ENCODE results near the gene ARMC5.
"Not testable (repeated sequence)": the region's sequence is repeated elsewhere in the genome, so short reads cannot be mapped to it uniquely, and the experiment has no call there.

Gene ARMC5

DNA sequence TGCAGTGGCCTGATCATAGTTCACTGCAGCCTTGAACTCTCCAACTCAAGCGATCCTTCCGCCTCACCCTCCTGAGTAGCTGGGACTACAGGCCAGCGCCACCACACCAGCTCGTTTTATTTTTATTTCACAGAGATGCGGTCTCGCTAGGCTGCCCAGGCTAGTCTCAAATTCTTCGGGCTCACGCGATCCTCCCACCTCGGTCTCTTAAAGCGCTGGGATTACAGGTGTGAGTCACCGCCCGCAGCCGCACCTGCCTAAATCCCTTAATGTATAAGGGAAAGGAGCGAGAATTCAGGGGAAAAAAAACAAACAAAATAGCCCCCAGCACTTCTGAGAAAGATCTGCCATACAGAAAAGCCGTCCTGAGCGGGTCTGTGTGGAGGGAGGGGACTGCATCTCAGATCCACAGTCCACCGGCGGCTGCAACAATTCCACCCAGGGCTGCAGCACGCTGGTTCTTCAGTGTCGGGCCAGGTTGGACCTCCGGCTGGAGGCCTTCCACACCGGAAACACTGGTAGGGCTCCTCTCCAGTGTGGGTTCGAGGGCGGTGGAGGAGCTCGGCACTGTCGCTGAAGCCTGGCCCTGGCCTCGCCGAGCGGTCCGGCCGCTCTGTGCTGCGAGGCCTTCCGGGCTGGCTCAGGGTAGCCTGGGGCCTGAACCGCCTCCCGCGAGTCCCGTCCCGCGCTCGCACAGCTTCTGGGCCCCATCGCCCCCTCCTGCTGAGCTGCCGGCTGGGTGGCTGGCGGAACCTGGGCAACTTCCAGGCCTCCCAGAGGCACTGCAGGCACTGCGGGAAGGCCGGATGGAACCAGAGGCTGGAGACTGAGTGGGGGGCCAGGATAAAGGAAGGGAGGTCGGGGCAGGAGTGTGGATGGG, 23.7 kb upstream of the ARMC5 start:
- no peak for DNase-seq

DNA sequence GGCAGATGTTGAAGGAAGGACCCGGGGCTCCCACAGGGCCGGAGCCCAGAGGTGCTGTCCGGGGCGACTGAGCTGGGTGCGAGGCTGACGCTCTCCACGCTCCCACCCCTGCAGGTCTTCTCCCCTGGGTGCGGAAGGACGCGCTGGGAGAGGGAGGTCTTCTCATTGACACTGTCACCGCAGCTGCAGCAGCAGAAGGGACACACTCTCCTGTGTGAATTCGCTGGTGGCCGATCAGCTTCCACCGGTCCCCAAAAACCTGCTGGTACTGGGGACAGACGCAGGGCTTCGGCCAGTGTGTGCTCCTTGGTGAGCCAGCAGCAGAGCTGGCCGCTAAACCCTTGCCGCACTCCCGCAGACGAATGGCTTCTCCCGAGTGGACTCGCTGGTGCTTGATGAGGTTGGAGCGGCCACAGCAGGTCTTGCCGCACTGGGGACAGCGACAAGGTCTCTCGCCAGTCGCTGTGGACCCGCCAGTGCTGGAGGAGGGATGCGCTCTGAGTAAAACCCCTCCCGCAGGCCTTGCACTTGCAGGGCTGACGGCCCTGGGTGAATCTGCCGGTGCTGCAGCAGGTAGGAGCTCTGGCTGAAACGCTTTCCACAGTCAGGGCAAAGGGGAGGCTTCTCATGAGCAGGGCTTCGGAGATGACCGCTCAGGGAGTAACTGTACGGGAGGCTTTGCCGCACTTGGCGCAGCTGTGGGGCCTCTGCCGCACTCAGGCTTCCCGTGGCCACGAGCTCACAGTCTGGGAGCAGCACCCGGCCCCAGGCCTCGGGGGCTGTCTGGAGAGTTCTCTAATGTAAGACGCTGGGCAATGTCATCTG, 22.9 kb upstream of the ARMC5 start:
- DNase-seq, result no peak

DNA sequence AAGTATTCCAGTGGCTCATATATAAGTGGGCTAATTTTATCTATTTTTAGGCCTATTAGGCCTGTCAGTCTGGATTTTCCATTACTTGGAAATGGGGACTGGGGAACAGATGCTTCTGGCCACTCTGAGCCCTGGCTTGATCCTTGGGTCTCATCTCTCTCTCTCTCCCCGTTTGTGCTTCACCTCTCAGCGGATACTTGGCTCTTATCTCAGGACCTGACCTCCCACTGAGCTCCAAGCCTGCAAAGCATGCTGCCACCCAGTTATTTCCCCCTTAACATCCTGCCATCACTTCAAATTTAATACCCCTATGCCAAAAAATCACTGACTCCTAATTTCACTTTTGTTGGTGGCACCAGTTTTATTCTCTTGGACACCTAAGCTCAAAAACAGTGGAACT, 20.9 kb upstream of the ARMC5 start:
- no peak for DNase-seq

DNA sequence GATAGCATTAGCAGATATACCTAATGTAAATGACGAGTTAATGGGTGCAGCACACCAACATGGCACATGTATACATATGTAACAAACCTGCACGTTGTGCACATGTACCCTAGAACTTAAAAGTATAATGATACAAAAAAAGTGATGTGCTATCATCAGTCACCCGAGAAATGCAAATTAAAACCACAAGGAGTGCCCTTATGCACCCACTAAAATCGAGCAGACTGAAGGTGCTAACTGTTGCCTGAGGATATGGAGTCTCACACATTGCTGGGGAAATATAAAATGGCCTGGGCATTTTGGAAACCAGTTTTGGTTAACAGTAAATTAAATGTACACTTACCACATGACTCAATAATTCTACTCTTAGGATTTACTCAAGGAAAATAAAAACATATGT, 20.3 kb upstream of the ARMC5 start:
- not testable (repeated sequence) for DNase-seq

DNA sequence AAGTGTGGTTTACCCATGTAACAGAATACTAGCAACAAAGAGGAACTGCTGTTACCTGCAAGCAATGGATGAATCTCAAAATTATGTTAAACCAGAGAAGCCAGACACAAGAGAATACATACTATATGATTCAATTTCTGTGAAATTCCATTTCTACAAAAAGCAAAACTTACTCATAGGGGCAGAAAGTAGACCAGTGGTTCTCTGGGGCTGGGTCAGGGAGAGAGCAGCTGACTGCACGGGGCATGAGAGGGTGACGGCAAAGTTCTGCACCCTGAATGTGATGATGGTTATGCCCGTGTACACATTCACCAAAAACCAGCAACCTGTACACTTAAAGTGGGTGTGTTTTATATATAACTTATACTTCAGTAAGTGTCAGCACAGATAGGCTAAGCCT, 19.8 kb upstream of the ARMC5 start:
- DNase-seq, result no peak

DNA sequence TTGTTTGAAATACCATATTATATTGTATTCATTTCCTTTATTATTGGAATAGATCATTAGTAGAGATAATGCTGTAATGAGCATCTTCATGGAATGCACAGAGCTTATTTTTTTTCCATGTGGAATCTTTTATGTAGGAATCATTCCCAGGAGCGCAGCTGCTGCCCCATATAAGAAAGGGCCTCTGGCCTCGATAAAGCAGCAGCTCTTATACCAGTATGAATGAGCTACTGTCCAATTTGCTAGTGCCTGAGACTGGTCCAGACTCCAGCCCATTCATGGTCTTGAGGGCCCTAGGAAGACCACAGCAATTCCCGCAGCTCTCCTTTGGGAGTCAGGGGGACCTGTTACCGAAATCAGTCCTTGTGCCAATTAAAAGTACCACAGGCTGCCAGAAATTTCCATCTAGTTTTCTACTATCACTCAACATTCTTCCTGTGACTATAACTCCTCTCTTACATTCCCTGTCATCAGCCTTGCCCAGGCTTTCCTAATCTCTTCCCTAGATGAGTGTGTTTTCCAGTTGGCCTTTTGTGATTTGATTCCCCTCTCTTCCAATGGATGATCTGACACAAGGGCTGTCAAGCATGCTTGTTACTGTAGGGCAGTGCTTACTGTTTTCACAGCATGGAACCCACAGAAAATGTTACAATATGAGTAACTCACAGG, 18.7 kb upstream of the ARMC5 start:
- no peak for DNase-seq

DNA sequence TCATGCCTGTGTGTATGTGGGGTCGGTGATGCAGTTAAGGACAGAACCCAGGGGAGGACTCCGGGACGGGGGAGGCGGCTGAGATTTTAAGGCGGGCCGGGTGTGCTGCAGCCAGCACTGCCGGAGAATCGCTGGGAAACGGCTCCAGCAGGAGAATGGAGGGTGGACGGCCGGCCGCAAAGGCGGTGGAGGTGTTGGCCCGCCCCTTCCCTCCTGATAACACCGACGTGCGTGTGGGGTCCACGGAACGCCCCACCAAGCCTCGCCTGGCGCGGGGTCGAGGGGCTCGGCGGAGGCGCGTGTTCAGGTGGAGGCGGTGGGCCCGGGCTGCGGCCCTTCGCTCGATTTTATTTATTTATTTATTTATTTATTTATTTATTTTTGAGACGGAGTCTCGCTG, 17.3 kb upstream of the ARMC5 start:
- DNase-seq, result no peak

DNA sequence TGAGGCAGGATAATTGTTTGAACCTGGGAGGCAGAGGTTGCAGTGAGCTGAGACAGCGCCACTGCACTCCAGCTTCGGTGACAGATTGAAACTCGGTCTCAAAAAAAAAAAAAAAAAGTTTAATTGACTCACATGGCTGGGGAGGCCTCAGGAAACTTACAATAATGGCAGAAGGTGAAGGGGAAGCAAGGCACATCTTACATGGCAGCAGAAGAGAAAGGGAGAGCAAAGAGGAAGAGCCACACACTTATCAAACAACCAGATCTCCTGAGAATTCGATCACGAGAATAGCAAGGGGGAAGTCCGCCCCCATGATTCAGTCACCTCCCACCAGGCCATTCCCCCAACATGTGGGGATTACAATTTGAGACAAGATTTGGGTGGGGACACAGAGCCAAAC, 13.4 kb upstream of the ARMC5 start:
- DNase-seq, result not testable (repeated sequence)

DNA sequence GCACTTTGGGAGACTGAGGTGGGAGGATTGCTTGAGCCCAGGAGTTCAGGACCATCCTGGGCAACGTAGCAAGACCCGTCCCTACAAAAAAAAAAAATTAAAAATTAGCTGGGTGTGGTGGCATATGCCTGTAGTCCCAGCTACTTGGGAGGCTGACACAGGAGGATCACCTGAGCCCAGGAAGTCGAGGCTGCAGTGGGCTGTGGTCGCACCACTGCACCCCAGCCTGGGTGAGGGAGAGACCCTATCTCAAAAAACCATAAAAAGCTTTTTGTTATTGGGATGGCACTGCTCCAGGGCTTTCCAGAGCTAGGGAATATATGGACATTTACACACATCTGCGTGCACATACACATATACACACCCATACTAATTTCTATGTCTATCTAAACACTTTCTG, 8.1 kb upstream of the ARMC5 start:
- no peak for DNase-seq

DNA sequence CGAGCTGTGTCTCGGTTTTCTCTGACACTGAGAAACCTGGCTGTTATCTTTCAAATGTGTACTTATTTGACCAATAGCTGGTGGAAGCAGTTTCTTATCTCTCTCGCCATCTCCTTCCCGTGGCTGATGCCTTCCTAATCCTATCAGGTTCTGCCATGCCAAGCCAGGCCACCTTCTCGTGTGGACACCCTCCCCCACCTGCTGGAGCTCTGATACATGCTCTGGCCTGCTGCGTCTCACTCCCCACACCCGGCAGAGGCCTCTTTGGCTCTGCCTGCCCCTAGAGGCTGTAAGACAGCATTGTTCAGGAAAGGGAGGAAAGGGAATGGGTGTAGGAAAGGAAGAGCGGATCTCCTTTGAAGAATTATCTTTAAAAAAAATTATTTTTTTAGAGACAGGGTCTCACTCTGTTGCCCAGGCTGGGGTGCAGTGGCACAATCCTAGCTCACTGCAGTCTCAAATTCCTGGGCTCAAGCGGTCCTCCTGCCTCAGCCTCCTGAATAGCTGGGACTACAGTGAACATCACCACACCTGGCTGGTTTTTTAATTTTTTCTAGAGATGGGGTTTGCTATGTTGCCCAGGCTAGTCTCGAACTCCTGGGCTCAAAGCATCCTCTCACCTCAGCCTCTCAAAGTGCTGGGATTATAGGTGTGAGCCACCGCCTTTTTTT, 7.5 kb upstream of the ARMC5 start:
- DNase-seq, result no peak

DNA sequence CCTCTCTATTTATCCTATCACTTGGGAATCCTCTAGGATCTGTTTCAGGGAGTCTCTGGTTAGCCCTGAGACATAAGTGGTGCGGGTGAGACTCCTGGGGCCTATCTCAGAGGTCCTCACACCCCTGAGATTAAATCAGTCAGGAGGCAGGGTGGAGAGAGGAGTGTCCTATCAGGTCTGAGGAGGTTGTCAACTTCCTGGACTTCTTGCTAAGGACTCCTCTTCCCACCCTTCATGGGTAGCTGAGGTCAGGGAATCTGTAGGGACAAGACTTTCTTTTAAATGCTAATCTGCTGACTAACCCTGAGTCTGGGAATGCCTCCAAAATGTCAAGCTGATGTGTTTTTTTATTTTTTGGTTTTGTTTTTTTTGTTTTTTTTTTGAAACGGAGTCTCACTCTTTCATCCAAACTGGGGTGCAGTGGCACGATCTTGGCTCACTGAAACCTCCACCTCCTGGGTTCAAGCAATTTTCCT, 6.6 kb upstream of the ARMC5 start:
- no peak for DNase-seq

DNA sequence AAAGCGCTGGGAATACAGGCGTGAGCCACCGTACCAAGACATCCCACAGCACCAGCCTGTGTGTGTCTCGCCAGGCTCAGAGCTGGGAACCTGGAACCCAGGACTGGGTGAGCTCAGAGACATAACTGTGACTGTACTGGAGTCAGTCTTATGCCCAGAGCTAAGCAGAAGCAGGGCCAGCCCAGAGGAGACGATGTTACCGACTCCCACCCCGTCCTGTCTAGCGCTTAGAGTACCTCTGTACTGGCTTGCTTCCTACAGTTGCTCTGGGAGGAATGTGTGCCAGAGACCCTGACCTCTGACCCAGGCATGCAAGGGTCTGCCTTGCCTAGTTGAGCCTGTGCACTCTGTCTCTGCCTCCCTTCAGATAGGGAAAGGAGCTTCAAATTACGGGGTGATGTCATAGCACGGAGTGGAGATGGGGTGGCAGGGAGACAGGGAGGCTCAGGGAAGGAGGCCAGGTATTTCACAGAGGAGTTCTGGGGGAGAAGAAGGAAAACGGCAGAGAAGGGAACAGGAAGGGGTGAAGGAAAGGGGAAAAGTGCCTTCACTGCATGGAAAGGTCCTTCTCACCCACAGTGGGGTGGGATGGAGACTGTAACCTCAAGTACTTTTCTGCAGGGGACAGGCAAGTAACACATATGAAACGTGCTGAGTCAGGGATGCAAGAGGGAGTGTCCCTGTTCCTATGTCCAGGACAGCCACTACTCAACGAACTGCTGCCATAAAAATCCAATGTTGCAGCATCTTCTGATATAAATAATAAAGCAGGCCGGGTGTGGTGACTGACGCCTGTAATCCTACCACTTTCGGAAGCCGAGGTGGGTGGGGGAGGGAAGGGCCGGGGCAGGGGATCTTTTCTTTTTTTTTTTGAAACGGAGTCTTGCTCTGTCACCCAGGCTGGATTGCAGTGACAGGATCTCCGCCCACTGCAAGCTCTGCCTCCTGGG, 5.8 kb upstream of the ARMC5 start:
- DNase-seq, result peak in 1 of 2 donors; percentile 64

DNA sequence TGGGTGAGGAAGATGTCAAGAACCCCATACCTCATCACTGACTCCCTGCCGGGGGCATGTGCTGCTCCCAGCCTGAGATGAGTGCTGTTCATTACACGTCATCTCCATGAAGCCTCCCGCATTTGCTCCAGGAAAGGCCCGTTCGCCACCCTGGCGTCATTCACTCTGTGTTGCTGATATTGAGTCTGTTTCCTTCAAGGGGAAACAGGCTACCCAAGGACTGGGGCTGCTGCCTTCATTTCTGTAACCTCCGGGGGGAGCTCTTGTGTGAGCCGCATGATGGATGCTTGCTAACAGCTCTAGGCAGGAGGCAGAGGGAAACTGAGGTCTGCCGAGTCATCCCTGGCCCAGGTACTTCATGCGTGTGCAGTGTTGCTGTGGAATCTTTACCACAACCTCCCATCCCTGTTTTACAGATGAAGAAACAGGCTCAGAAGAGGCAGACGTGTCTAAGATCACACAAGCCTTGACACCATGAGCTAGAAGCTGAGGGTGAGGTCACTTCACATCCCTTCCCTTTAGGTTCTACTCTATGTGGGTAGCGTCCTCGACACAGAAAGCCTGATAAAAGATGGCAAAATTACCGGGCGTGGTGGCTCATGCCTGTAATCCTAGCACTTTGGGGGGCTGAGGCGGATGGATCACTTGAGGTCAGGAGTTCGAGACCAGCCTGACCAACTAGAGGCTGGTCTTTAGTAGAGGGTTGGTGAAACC, 3.5 kb upstream of the ARMC5 start:
- peak in 1 of 2 donors; percentile 40 for DNase-seq

DNA sequence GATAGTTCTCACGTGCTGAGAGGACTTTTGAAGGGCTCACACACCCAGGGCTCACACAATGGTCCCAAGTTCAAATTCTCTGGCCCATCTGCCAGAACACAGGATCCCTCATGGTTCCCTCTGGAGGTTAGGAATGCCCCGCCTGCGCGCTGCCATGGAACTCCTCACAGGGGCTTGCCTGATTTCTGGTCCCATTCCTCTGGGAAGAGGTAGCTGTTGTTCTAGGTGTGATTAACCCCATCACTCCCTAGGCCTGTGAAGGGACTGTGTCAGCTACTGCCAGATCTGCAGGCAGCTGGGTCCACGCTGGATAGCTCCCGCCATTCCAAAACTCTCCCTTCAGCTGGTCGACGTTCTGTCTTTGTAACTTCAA, 2.3 kb upstream of the ARMC5 start:
- no peak for DNase-seq

DNA sequence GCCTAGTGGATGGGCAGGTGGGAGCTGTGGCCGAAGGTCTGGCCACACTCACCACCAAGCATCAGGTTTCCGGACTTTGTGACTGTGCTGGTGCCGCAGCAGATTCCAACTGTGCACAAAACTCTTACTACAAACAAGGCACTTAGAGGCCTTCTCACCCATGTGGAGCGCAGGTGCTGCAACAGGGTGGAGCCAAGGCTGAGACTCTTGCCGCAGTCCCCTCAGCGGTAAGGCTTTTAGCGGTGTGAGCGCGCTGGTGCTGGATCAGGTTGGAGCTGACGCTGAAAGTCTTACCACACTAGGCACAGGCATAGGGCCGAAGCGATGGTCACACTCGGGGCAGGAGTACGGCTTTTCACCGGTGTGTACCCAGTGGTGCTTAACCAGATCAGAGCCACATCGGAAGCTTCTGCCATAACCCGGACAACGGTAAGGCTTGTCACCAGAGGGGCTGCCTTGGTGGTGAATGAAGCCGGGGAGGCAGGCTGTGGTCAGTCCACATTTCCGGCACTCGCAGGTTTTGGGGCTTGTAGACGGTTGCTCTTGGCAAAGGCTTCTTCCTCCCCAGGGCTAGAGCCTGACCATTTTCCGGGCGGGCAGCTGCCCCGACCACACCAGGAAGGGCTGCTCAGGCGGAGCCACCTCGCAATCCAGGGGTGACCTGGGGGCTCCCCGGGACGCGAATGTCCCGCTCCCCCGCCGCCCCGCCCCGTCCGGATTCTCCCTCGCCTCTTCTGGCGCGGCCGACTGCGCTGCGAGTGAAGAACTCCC, 1.0 kb upstream of the ARMC5 start:
- peak; percentile 52 to 61 for DNase-seq

DNA sequence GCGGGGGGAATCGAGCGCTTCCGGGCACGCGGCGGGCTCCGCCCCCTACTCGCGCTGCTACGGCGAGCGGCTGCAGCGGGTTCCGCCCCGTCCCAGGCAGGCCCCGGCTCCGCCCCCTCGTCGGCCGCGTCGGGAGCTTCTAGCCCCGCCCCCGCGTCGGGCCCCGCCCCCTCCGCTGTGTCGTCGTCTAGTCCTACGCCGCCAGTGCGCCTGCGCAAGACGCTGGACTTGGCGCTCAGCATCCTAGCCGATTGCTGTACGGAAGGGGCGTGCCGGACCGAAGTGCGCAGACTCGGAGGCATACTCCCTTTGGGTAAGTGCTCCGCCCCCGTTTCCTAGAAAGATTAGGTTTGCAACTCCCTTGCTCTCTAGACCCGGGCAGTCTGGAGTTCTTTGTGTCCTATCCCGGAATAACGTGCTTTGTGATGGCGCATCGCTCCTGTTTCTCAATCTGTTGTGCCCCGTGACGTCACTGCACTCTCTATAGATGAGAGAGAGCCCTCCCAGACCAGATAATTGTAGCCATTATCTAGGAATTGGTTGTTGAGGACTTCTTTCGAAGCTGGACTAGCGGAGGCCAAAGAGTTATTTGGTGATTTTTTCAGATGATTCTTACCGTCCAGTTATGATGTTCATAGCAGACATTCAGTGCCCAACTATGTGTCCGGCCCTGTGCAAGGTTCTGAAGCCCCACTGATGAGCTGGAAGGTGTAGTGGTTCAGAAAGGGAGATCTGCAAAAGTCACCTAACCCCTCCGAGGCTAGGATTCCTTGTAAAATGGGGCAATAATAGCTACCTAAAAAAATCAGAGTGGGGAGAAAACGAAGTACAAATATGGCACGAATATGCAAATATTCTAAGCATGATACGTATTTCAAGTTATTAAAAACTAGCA, 633 bp downstream of the ARMC5 start:
- peak; percentile 99 to 100 for DNase-seq

DNA sequence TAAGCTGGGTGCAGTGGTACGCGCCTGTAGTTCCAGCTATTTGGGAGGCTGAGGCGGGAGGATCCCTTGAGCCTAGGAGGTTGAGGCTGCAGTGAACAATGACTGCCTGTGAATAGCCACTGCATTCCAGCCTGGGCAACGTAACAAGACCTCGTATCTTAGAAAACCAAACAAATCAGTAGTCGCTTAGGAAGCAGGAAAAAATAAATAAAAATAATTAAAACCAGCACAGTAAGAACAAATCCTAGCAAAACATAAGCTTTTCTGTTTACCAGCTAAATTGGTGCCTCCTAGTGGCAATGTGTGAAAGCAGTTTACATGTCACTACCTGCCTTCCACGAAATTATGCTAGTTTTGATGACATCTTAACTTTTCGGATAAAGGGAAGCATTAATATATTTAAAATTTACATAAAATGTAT, 1.3 kb downstream of the ARMC5 start:
- DNase-seq, result peak in 1 of 2 donors; percentile 69

DNA sequence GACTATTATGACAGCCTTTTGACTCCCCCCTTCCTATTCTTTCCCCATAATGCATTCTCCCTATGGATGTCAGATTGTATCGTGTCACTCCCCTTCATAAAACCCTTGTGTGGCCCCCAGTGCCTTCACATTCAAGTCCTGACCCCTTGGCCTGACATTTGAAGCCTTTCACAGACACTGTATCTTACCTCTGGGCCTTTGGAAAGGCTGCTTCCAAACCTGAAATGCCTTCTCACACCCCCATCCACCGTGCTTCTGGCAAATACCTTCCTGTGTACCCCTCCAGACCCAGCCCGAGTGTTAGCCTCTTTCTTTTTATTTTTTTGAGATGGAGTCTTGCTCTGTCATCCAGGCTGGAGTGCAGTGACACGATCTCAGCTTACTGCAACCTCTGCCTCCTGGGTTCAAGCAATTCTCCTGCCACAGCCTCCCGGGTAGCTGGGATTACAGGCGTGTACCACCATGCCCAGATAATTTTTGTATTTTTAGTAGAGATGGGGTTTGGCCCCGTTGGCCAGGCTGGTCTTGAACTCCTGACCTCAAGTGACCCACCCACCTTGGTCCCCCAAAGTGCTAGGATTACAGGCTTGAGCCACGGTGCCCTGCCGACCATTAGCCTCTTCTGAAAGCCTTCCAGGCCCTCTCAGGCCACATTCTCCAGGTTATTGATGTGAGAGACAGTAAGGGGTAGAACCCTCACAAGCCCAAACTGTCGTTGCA, 2.1 kb downstream of the ARMC5 start:
- DNase-seq, result no peak
